ENCODE results near the gene GAST. TPM values are rescaled to one million over a fixed set of nuclear protein-coding genes. Genes with fewer than 3 reads are reported as not detected.
"Not testable (repeated sequence)": the region's sequence is repeated elsewhere in the genome, so short reads cannot be mapped to it uniquely, and the experiment has no call there.

The GAST gene
- total RNA-seq, 1 experiment from 2014 or later: not detected

DNA sequence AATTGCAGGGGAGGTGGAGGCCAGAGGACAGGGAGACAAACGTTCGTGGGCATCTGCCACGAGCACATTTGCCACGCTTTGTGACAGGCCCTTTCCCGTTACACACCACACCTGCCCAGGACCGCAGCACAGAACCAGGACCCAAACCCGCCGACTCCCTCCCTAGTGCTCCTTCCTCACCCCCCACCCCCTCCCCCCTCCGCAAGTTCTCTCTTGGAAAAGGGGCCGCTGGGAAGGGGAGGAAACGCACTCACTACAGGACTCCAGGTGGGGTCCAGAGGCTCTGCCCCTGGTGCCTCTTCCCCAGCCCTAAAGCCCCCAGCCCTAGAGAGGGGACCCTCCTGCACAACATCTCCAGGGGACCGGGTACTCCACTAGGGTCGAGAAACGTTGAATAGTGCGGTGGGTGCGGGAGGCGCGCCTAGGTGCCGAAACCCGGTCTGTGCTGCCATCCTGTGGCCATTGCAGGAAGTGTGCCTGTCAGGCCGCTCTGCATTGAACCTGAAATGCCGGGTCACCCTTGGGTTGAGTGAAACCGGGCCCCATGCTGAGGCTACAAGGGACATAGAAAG lies 45.3 kb upstream of the GAST start:
- H3K27me3 Mint-ChIP-seq (ENCODE audit: unreplicated experiment): no peaks in the 10 kb centered on the region
- H3K4me1 Mint-ChIP-seq (ENCODE audit: low read depth, unreplicated experiment): peaks cover 62% of the 10 kb centered on the region
- peak overlapping the region; percentile 77 for H3K4me3 Mint-ChIP-seq (ENCODE audit: low read depth, unreplicated experiment)
- peaks cover 33% of the 10 kb centered on the region for H3K36me3 Mint-ChIP-seq (ENCODE audit: insufficient read depth, unreplicated experiment)
- H3K9me3 Mint-ChIP-seq (ENCODE audit: low read depth, unreplicated experiment): no peaks in the 10 kb centered on the region
- BruUV-seq (replicated peaks): no TSS peak
- DNase-seq: peak; percentile 95
- peak overlapping the region; percentile 17 for H3K27ac Mint-ChIP-seq (ENCODE audit: unreplicated experiment)
- intact Hi-C loops (cut with micrococcal nuclease; ENCODE audit: unreplicated experiment): loop anchor here (1.0 to 10.0 kb wide), 5 partner anchors 252 to 863 kb away; no protein-coding TSS in a partner anchor
- TF ChIP-seq, protein P1, sequence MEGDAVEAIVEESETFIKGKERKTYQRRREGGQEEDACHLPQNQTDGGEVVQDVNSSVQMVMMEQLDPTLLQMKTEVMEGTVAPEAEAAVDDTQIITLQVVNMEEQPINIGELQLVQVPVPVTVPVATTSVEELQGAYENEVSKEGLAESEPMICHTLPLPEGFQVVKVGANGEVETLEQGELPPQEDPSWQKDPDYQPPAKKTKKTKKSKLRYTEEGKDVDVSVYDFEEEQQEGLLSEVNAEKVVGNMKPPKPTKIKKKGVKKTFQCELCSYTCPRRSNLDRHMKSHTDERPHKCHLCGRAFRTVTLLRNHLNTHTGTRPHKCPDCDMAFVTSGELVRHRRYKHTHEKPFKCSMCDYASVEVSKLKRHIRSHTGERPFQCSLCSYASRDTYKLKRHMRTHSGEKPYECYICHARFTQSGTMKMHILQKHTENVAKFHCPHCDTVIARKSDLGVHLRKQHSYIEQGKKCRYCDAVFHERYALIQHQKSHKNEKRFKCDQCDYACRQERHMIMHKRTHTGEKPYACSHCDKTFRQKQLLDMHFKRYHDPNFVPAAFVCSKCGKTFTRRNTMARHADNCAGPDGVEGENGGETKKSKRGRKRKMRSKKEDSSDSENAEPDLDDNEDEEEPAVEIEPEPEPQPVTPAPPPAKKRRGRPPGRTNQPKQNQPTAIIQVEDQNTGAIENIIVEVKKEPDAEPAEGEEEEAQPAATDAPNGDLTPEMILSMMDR (IDR thresholded peaks at IDR 0.05; ENCODE audit: unreplicated experiment): peak; percentile 97
- CTCF ChIA-PET: interaction anchor here (0.6 to 8.5 kb wide), 23 partner anchors 9 to 751 kb away, joined by 3 to 226 read pairs (median 9); partner anchors contain the start of gene EIF1

DNA sequence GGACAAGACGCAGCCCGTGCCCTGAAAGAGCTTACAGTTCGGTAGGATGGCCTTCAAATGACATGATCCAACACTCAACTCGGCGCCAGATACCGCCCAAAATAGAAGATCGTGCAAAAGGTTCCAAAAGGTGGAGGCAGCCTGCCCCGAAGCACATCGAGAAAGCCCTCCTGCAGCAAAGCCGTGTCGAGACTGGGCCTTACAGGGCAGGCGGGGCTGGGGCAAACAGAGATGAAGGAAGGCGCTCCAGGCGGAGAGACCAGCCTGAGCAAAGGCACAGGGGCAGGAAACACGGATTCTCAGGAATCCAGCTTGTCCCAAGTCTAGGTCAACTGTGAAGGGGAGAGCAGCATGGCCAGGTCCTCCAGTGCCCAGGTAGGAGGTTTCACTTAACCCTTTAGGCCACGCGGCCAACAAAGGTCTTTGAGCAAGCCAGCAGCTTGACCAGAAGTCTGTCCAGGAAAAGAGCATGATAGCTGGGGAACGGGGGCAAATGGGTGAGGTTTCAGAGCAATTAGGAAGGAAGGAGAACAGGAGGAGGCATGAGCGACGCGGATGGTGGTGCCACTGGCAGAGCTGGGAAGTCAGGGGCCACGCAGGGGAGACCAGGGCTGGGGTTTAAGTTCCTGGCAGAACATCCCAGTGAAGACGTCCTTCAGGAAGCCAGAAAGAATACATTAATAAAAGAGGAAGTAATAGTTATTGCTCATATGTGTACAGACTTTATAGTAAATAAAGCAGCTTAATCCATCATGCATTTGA lies 44.7 kb upstream of the GAST start:
- no TSS peak for BruUV-seq (replicated peaks)

DNA sequence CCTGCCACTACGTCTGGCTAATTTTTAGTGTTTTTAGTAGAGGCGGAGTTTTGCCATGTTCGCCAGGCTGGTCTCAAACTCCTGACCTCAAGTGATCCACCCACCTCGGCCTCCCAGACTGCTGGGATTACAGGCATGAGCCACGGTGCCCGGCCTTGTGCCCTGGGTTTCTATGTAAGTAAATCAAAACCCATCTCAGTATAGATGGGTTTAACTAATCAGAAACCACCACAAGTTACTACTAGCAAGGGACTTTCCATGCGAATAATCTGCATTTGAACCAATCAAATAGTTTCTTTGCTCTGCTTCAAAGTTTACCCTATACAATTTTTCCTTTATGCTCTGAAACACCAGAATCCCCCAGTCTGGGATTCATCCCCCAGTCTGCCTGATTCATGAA lies 40.0 kb upstream of the GAST start:
- TF ChIP-seq, protein P1 (IDR thresholded peaks at IDR 0.05; ENCODE audit: unreplicated experiment): no peak
- Mint-ChIP-seq H3K27me3 (ENCODE audit: unreplicated experiment) (no peaks in the 10 kb centered on the region), H3K36me3 (ENCODE audit: insufficient read depth, unreplicated experiment) (peaks cover 23% of the 10 kb centered on the region), H3K9me3 (ENCODE audit: low read depth, unreplicated experiment) (no peaks in the 10 kb centered on the region), H3K27ac (ENCODE audit: unreplicated experiment) (peak overlapping the region; percentile 42), H3K4me3 (ENCODE audit: low read depth, unreplicated experiment) (no peak overlapping the region), H3K4me1 (ENCODE audit: low read depth, unreplicated experiment) (peaks cover 57% of the 10 kb centered on the region)
- intact Hi-C loops (cut with micrococcal nuclease; ENCODE audit: unreplicated experiment): no loop called here
- no peak for DNase-seq
- CTCF ChIA-PET: interaction anchor here (0.6 kb wide), 2 partner anchors 14 to 1057 kb away, joined by 3 read pairs; no protein-coding TSS in a partner anchor
- BruUV-seq (replicated peaks): no TSS peak

More for the DNA sequence above, 44.7 kb upstream of the GAST start:
- H3K27me3 Mint-ChIP-seq (ENCODE audit: unreplicated experiment): no peaks in the 10 kb centered on the region
- TF ChIP-seq, protein P1 (IDR thresholded peaks at IDR 0.05; ENCODE audit: unreplicated experiment): no peak
- peaks cover 31% of the 10 kb centered on the region for H3K36me3 Mint-ChIP-seq (ENCODE audit: insufficient read depth, unreplicated experiment)
- H3K4me1 Mint-ChIP-seq (ENCODE audit: low read depth, unreplicated experiment): peaks cover 62% of the 10 kb centered on the region
- intact Hi-C loops (cut with micrococcal nuclease; ENCODE audit: unreplicated experiment): loop anchor here (5.0 to 10.0 kb wide), 4 partner anchors 253 to 810 kb away; no protein-coding TSS in a partner anchor
- peak overlapping the region; percentile 77 for H3K4me3 Mint-ChIP-seq (ENCODE audit: low read depth, unreplicated experiment)
- H3K27ac Mint-ChIP-seq (ENCODE audit: unreplicated experiment): peak overlapping the region; percentile 17
- no peak for DNase-seq
- H3K9me3 Mint-ChIP-seq (ENCODE audit: low read depth, unreplicated experiment): no peaks in the 10 kb centered on the region
- CTCF ChIA-PET: interaction anchor here (0.6 to 8.5 kb wide), 12 partner anchors 9 to 1108 kb away, joined by 3 to 226 read pairs (median 6); partner anchors contain the start of gene EIF1

DNA sequence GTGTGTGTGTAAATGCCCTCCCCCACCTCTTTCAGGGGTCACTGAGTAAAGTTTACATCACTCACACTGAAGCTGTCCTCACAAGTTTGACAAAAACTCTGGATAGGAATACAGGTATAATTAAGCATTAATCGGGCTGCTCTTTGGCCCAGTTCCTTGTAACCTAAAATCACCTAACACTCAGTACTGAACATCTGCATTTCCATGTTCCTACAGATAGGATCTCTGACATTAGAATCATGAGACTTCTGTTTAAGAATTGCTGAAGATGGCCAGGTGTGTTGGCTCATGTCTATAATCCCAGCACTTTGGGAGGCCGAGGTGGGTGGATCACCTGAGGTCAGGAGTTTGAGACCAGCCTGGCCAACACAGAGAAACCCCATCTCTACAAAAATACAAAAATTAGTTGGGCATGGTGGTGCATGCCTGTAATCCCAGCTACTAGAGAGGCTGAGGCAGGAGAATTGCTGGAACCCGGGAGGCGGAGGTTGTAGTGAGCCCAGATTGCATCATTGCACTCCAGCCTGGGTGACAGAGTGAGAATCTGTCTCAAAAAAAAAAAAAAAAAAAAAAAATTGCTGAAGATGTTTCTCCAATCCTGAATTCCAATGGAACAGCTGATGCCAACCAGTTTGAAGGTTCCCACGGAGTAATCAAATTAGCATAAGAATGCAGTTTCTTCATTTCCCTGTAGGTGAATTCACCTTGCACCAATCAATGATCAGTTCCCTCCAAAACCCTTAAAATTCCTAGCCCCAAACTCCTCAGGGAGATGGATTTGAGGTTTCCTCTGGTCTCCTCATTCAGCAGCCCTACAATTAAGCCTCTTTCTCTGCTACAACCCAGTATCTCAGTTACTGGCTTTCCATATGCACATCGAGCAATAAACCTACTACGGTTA lies 36.7 kb upstream of the GAST start:
- Mint-ChIP-seq H3K27ac (ENCODE audit: unreplicated experiment) (peak overlapping the region; percentile 96), H3K36me3 (ENCODE audit: insufficient read depth, unreplicated experiment) (peaks cover 32% of the 10 kb centered on the region), H3K4me3 (ENCODE audit: low read depth, unreplicated experiment) (peak overlapping the region; percentile 59), H3K4me1 (ENCODE audit: low read depth, unreplicated experiment) (peaks cover 60% of the 10 kb centered on the region)
- CTCF ChIA-PET: interaction anchor here (0.7 to 5.4 kb wide), 8 partner anchors 8 to 127 kb away, joined by 3 to 139 read pairs (median 5); partner anchors contain the start of gene EIF1
- H3K9me3 Mint-ChIP-seq (ENCODE audit: low read depth, unreplicated experiment); H3K27me3 Mint-ChIP-seq (ENCODE audit: unreplicated experiment); DNase-seq; intact Hi-C loops (cut with micrococcal nuclease; ENCODE audit: unreplicated experiment); BruUV-seq (replicated peaks): not testable (repeated sequence)
- TF ChIP-seq, protein P1 (IDR thresholded peaks at IDR 0.05; ENCODE audit: unreplicated experiment): peak; percentile 12
